ENCODE results near the gene PTBP2. TPM values are rescaled to one million over a fixed set of nuclear protein-coding genes. Genes with fewer than 3 reads are reported as not detected.

Gene PTBP2
- total RNA-seq, 4 donors from 2014 or later = 35.8 to 87.1 (median 71.7) TPM

- TF ChIP-seq CTCF (IDR thresholded peaks at IDR 0.05; ENCODE audit: low read depth) = no peak
Observed at GRCh38 chr1:96820671-96821070, 99.1 kb downstream of the PTBP2 start.

GRCh38 chr1:96825231-96825630, 103.6 kb downstream of the PTBP2 start:
- no peak for TF ChIP-seq CTCF (IDR thresholded peaks at IDR 0.05; ENCODE audit: low read depth)

GRCh38 chr1:96825950-96826576, 104.5 kb downstream of the PTBP2 start:
- no peak for TF ChIP-seq CTCF (IDR thresholded peaks at IDR 0.05; ENCODE audit: low read depth)

- TF ChIP-seq CTCF (IDR thresholded peaks at IDR 0.05; ENCODE audit: low read depth) = no peak
Observed at GRCh38 chr1:96833376-96833775, 111.8 kb downstream of the PTBP2 start.

- TF ChIP-seq CTCF (IDR thresholded peaks at IDR 0.05; ENCODE audit: low read depth) = no peak
Observed at GRCh38 chr1:96834986-96835385, 113.4 kb downstream of the PTBP2 start.

- TF ChIP-seq CTCF (IDR thresholded peaks at IDR 0.05; ENCODE audit: low read depth) = no peak
Observed at GRCh38 chr1:96837057-96837780, 115.6 kb downstream of the PTBP2 start.

GRCh38 chr1:96837781-96838216, 116.2 kb downstream of the PTBP2 start:
- no peak for TF ChIP-seq CTCF (IDR thresholded peaks at IDR 0.05; ENCODE audit: low read depth)

All from subcutaneous adipose tissue (tissue), 4 donors.